ENCODE data around the gene DUOX2.

- TF ChIP-seq CTCF (conservative IDR thresholded peaks at IDR 0.05; ENCODE audit: low read depth, low read length) (no peak), EZH2 (IDR thresholded peaks at IDR 0.05; ENCODE audit: borderline replicate concordance, low read depth, low read length, poor library complexity, severe bottlenecking) (no peak)
These were observed 33.6 kb upstream of the DUOX2 start for GRCh38 chr15:45147606-45148005.
